Astrocyte of the spinal cord (primary cell): ENCODE data around the gene IGFBP5.

Experiments used
- DNase-seq: peaks from one replicate; pipeline ENCODE4 v3.0.0; 2011; ENCODE audit warnings: low read depth, low spot score
- H3K4me3 ChIP-seq: 2 replicates; pipeline ENCODE4 v1.5.1; 2011; ENCODE audit warnings: low read depth, mild to moderate bottlenecking, low read length, moderate library complexity
- in situ Hi-C: cut with HindIII; loops from 2 replicates; pipeline ENCODE4 v1.10.0; 2017; ENCODE audit warnings: low sequenced_read_pairs
- TF ChIP-seq, protein P1 (sequence below): IDR thresholded peaks from 2 replicates; pipeline ENCODE4 v1.5.1; 2012; ENCODE audit warnings: low read depth, mild to moderate bottlenecking, low read length, inconsistent platforms

IGFBP5 gene

GRCh38 chr2:216710551-216711301, 15.4 kb upstream of the IGFBP5 start:
- no peak for DNase-seq
- in situ Hi-C loops: no loop called here
- no peak overlapping the region for H3K4me3 ChIP-seq
- TF ChIP-seq, protein P1, sequence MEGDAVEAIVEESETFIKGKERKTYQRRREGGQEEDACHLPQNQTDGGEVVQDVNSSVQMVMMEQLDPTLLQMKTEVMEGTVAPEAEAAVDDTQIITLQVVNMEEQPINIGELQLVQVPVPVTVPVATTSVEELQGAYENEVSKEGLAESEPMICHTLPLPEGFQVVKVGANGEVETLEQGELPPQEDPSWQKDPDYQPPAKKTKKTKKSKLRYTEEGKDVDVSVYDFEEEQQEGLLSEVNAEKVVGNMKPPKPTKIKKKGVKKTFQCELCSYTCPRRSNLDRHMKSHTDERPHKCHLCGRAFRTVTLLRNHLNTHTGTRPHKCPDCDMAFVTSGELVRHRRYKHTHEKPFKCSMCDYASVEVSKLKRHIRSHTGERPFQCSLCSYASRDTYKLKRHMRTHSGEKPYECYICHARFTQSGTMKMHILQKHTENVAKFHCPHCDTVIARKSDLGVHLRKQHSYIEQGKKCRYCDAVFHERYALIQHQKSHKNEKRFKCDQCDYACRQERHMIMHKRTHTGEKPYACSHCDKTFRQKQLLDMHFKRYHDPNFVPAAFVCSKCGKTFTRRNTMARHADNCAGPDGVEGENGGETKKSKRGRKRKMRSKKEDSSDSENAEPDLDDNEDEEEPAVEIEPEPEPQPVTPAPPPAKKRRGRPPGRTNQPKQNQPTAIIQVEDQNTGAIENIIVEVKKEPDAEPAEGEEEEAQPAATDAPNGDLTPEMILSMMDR: no peak

DNA sequence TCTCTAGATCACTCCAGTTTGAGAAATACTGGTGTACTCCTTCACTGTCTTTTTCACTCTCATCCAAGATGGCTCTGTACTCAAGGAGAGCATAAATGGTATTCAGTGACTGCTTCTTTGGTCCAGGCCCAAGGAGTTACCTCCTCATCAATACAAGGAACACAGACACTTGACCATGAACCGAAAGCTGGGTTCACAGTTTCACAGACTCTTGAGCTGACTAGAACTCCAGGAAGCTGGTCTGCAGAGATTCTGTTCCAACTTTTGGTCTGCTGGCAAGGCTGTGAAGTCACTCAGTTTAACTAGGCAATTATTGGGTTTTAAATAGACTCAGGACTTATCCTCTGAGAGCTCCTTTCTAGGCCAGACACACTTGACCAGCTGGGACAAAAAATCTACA, 7.4 kb upstream of the IGFBP5 start:
- in situ Hi-C loops: no loop called here
- TF ChIP-seq, protein P1: no peak
- no peak for DNase-seq
- H3K4me3 ChIP-seq: no peak overlapping the region

- no peak overlapping the region for H3K4me3 ChIP-seq
- TF ChIP-seq, protein P1: no peak
- no peak for DNase-seq
- in situ Hi-C loops: no loop called here
Measured at GRCh38 chr2:216701544-216701943, 6.2 kb upstream of the IGFBP5 start.

DNA sequence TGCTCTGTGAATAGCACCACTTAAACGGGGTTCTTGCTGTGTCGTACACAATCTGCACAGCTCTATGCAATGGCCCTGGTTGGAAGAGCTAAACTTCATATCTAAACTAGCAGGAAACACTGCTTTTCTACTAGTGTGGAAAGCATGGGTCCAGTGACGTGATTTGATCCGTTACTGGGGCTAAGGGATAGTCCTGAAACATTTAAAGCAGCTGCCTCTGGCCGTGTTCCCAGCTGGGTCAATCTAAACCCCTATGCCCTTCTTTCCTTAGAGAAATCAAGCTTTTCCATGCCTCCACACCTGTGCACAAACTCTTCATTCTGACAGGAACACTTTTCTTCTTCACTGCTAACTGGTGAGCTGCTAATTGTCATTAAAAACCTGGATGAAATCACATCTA, 5.4 kb upstream of the IGFBP5 start:
- TF ChIP-seq, protein P1: no peak
- DNase-seq: no peak
- no peak overlapping the region for H3K4me3 ChIP-seq

GRCh38 chr2:216700088-216700567, 4.8 kb upstream of the IGFBP5 start:
- H3K4me3 ChIP-seq: no peak overlapping the region
- DNase-seq: no peak
- TF ChIP-seq, protein P1: no peak
- in situ Hi-C loops: no loop called here

More for the DNA sequence above, 5.4 kb upstream of the IGFBP5 start:
- in situ Hi-C loops: no loop called here

DNA sequence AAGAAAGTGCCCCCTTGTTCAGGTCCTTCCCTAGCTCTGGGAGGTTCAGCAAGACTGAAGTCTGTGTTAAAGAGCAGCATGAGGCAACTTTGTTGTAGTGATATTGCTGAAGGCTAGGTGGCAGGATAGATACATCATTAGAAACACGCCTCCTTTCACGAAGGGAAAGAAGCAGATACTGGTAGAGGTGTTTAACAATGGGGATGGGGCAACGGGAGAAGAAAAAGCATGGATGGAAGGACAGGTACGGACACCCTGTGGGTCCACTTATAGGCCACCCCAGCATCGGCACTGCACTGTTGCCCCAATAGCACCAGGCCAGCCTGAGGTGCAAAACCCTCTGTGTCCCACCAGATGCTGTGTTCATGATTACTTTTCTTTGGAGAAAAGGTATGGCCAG, 3.5 kb upstream of the IGFBP5 start:
- TF ChIP-seq, protein P1: peak; percentile 73
- in situ Hi-C loops: no loop called here
- peak; percentile 76 for DNase-seq
- H3K4me3 ChIP-seq: no peak overlapping the region
